ENCODE results near the gene GRAMD2B.
A peak's percentile ranks its signal among the peaks of the same experiment; 100 is the strongest.
"Not testable (repeated sequence)": the region's sequence is repeated elsewhere in the genome, so short reads cannot be mapped to it uniquely, and the experiment has no call there.

Gene GRAMD2B

DNA sequence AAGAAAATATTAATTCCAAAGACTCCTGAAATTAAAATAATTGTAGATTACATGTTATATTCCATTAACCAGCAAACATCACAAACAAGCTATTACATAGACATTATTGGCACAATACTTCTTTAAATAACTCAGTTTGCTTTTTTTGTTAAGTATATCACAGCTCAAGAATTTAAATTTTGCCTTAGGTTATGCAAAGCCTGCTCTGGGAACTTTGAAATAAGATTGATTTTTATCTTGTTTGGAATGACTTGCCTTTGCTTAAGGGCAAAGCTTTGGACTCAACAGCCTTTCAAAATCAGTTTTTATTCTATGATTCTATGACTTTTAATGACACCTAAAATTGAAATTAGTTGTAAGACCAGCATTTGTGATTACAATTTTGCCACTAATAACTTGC, 93.6 kb downstream of the GRAMD2B start (continued):
- TF ChIP-seq ZNF426 (tag by site-specific recombination; IDR thresholded peaks at IDR 0.05) = no peak
- TF ChIP-seq ZFHX2 (tag by site-specific recombination; conservative IDR thresholded peaks at IDR 0.05) = no peak
- TF ChIP-seq, protein P1, sequence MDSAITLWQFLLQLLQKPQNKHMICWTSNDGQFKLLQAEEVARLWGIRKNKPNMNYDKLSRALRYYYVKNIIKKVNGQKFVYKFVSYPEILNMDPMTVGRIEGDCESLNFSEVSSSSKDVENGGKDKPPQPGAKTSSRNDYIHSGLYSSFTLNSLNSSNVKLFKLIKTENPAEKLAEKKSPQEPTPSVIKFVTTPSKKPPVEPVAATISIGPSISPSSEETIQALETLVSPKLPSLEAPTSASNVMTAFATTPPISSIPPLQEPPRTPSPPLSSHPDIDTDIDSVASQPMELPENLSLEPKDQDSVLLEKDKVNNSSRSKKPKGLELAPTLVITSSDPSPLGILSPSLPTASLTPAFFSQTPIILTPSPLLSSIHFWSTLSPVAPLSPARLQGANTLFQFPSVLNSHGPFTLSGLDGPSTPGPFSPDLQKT (IDR thresholded peaks at IDR 0.05; ENCODE audit: borderline replicate concordance, low read depth, low read length) = no peak
- no peak for TF ChIP-seq SALL2 (tag by site-specific recombination; IDR thresholded peaks at IDR 0.05; ENCODE audit: borderline replicate concordance)
- TF ChIP-seq, protein P2, sequence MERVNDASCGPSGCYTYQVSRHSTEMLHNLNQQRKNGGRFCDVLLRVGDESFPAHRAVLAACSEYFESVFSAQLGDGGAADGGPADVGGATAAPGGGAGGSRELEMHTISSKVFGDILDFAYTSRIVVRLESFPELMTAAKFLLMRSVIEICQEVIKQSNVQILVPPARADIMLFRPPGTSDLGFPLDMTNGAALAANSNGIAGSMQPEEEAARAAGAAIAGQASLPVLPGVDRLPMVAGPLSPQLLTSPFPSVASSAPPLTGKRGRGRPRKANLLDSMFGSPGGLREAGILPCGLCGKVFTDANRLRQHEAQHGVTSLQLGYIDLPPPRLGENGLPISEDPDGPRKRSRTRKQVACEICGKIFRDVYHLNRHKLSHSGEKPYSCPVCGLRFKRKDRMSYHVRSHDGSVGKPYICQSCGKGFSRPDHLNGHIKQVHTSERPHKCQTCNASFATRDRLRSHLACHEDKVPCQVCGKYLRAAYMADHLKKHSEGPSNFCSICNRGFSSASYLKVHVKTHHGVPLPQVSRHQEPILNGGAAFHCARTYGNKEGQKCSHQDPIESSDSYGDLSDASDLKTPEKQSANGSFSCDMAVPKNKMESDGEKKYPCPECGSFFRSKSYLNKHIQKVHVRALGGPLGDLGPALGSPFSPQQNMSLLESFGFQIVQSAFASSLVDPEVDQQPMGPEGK (tag by site-specific recombination; IDR thresholded peaks at IDR 0.05) = no peak

DNA sequence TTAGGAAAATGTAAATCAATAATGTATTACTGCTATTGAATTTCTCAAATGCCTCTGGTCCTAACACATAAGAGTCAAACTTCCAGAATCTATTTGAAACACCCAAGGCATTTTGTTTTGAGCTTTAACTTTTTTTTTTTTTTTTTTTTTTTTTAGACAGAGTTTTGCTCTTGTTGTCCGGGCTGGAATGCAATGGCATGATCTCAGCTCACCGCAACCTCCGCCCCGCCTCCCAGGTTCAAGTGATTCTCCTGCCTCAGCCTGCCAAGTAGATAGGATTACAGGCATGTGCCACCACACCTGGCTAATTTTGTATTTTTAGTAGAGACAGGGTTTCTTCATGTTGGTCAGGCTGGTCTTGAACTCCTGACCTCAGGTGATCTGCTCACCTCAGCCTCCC, 96.0 kb downstream of the GRAMD2B start:
- H3K4me1 ChIP-seq (ENCODE audit: control insufficient read depth, insufficient read depth, low read length) = peaks cover 29% of the 10 kb centered on the region
- H3K36me3 ChIP-seq (ENCODE audit: control insufficient read depth in 2 of 2, insufficient read depth in 1 of 2, low read length in 2 of 2); H3K4me3 ChIP-seq (ENCODE audit: low read depth, low read length); H3K9me3 ChIP-seq (ENCODE audit: control insufficient read depth, insufficient read depth, low read depth, low read length): not testable (repeated sequence)
- ChIA-PET POLR2A (interaction anchor here (0.7 to 1.0 kb wide), 2 partner anchors 84 to 181 kb away, joined by 4 to 8 read pairs; no protein-coding TSS in a partner anchor), CTCF (interaction anchor here (0.6 to 1.4 kb wide), 4 partner anchors 19 to 28 kb away, joined by 3 to 7 read pairs (median 5); no protein-coding TSS in a partner anchor)
- TF ChIP-seq ZXDB (tag by site-specific recombination; IDR thresholded peaks at IDR 0.05) = 0 out of 2 replicates have a peak, but pooled peaks have one; percentile 16
- TF ChIP-seq KLF1 (tag by site-specific recombination; IDR thresholded peaks at IDR 0.05) = 0 out of 2 replicates have a peak, but pooled peaks have one; percentile 12
- TF ChIP-seq, protein P3, sequence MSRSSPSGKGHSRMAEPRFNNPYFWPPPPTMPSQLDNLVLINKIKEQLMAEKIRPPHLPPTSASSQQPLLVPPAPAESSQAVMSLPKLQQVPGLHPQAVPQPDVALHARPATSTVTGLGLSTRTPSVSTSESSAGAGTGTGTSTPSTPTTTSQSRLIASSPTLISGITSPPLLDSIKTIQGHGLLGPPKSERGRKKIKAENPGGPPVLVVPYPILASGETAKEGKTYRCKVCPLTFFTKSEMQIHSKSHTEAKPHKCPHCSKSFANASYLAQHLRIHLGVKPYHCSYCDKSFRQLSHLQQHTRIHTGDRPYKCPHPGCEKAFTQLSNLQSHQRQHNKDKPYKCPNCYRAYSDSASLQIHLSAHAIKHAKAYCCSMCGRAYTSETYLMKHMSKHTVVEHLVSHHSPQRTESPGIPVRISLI (tag by site-specific recombination; IDR thresholded peaks at IDR 0.05) = 0 out of 2 replicates have a peak, but pooled peaks have one; percentile 32
- H3K27ac ChIP-seq (ENCODE audit: extremely low read depth, low read depth, low read length) = 0 out of 2 replicates have a peak overlapping the region, but pooled peaks have one; percentile 28

DNA sequence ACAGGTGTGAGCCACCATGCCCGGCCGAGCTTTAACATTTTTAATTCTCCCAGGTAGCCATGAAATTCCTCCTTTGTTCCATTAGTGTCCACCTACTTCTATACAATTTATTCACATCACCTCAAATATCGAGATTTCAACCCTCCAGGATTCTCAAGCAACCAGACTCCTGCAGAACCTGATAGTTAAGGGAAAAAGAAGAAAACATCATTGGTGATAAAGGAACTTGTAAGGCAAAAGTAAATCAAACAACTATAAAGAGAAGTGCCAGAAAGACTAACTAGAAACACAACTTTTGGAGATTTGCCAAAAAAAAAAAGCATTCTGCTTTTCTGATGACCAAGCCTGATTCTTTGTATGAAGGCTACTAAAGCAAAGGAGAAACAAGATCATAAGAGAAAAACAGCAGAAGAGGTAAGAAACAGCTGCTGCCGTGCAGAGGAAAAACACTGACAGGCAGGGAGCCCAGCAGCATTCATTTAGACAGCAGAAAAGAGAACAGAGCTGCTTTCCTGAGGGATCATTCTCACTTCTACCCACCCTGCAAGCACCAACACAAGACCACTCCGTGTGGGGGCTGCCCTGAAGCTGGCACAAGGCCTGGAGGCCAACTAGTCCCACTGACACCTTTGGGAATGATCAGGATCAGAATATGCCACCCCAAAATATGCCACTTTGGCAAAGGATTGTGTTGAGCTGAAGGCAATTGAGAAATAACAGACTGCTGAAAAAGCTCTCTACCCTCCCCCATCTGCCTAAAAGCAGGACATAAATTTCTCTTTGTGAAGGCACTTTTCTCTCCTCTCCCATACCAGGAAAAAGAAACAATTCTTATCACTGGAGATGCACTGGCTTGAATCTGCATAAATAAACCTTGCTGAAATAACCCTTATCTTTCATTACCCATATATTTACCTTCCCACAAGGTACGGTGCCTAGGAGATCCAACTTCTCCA, 96.7 kb downstream of the GRAMD2B start:
- TF ChIP-seq KLF10 (tag by site-specific recombination; IDR thresholded peaks at IDR 0.05) = no peak
- peak; percentile 80 for TF ChIP-seq ZBTB17 (tag by site-specific recombination; IDR thresholded peaks at IDR 0.05)
- no peak for TF ChIP-seq ZNF19 (tag by site-specific recombination; IDR thresholded peaks at IDR 0.05; ENCODE audit: low read depth)
- no peak for TF ChIP-seq ZNF23 (tag by site-specific recombination; IDR thresholded peaks at IDR 0.05; ENCODE audit: borderline replicate concordance)
- no peak for TF ChIP-seq ZNF549 (tag by site-specific recombination; IDR thresholded peaks at IDR 0.05)
- 0 out of 2 replicates have a peak, but pooled peaks have one; percentile 8 for TF ChIP-seq ZXDB (tag by site-specific recombination; IDR thresholded peaks at IDR 0.05)
- no peak for TF ChIP-seq ZNF335 (tag by site-specific recombination; conservative IDR thresholded peaks at IDR 0.05)
- TF ChIP-seq, protein P4, sequence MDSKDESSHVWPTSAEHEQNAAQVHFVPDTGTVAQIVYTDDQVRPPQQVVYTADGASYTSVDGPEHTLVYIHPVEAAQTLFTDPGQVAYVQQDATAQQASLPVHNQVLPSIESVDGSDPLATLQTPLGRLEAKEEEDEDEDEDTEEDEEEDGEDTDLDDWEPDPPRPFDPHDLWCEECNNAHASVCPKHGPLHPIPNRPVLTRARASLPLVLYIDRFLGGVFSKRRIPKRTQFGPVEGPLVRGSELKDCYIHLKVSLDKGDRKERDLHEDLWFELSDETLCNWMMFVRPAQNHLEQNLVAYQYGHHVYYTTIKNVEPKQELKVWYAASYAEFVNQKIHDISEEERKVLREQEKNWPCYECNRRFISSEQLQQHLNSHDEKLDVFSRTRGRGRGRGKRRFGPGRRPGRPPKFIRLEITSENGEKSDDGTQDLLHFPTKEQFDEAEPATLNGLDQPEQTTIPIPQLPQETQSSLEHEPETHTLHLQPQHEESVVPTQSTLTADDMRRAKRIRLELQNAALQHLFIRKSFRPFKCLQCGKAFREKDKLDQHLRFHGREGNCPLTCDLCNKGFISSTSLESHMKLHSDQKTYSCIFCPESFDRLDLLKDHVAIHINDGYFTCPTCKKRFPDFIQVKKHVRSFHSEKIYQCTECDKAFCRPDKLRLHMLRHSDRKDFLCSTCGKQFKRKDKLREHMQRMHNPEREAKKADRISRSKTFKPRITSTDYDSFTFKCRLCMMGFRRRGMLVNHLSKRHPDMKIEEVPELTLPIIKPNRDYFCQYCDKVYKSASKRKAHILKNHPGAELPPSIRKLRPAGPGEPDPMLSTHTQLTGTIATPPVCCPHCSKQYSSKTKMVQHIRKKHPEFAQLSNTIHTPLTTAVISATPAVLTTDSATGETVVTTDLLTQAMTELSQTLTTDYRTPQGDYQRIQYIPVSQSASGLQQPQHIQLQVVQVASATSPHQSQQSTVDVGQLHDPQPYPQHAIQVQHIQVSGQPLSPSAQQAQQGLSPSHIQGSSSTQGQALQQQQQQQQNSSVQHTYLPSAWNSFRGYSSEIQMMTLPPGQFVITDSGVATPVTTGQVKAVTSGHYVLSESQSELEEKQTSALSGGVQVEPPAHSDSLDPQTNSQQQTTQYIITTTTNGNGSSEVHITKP (tag by site-specific recombination; IDR thresholded peaks at IDR 0.05) = peak; percentile 10; the same call in 1 of the 2 replicates
- TF ChIP-seq ZNF473 (tag by site-specific recombination; IDR thresholded peaks at IDR 0.05) = no peak
- Histone ChIP-seq H3K27ac (ENCODE audit: extremely low read depth, low read depth, low read length) (peak overlapping the region; percentile 50), H3K4me1 (ENCODE audit: control insufficient read depth, insufficient read depth, low read length) (peaks cover 25% of the 10 kb centered on the region), H3K36me3 (ENCODE audit: control insufficient read depth in 2 of 2, insufficient read depth in 1 of 2, low read length in 2 of 2) (no peaks in the 10 kb centered on the region), H3K4me3 (ENCODE audit: low read depth, low read length) (no peak overlapping the region), H3K9me3 (ENCODE audit: control insufficient read depth, insufficient read depth, low read depth, low read length) (no peaks in the 10 kb centered on the region)
- POLR2A ChIA-PET = interaction anchor here (0.7 to 1.0 kb wide), 2 partner anchors 83 to 182 kb away, joined by 4 to 8 read pairs; no protein-coding TSS in a partner anchor
- CTCF ChIA-PET = interaction anchor here (0.6 to 1.4 kb wide), 7 partner anchors 15 to 439 kb away, joined by 3 to 7 read pairs (median 4); no protein-coding TSS in a partner anchor

Measured in HEK293 (cell line).